ENCODE data around the gene TMEM132D. TPM values are rescaled to one million over a fixed set of nuclear protein-coding genes. Genes with fewer than 3 reads are reported as not detected.

TMEM132D gene
- polyA plus RNA-seq, 1 donor, result 1.6 TPM

GRCh38 chr12:129179941-129180553 lies 723.8 kb downstream of the TMEM132D start:
- no peak for DNase-seq

DNA sequence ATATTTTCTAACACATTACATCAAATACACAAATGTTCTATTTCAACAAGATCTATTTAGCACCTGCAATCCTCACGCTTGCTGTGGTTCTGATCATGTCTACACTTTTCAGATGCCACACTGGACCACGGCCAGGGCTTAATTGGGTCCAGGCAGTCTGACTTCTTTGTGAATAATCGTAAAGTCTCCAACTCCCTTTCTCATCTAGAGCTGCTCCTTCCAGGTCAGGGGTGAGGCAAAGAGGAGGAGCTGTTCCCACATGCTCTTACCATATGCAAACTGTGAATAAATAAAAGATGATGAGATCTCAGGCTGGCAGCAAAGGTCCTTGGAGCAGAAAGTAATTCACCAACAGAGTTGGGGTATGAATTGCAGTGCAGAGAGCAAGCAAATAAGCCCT lies 733.9 kb downstream of the TMEM132D start:
- DNase-seq, result no peak

GRCh38 chr12:129163861-129164260 lies 740.0 kb downstream of the TMEM132D start:
- DNase-seq, result no peak

GRCh38 chr12:129163461-129163860 lies 740.4 kb downstream of the TMEM132D start:
- DNase-seq, result no peak

DNA sequence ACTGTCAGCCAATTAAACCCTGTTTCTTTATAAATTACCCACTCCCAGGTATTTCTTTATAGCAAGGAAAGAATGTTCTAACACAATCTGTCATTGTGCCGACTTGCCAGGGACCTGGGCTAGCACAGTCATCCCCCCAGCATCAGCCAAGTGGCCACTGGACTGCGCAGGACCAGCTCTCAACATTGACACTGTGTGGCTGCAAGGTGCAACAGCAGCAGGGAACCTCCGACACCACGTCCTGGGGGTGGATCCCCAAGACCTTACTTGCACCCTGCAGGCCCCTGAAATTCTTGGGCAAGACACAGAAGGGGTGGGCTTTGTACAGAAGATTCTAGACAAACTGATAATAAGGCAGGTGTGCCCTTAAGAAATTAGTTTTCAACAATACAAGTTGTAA lies 741.0 kb downstream of the TMEM132D start:
- DNase-seq, result no peak

- DNase-seq, result no peak
Observed at GRCh38 chr12:129161511-129161910, 742.3 kb downstream of the TMEM132D start.

DNA sequence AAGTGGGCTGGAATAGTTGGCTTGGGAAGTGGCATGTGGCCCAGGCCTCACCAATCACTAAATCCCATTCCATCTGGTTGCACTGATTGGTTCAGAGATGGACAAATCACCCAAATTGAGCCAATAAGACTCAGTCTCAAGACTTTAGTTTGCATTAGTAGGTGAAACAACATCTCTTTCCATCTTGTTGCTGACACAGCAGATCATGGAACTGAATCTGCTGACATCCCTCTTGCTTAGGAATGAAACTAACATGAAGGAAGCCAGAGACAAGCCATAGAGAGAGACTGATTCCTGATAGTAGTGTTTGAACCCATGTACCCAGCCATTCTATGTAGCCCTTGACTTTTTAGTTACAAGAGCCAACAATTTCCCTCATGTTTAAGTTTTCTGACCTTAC lies 743.5 kb downstream of the TMEM132D start:
- no peak for DNase-seq

GRCh38 chr12:129152351-129153104 lies 751.3 kb downstream of the TMEM132D start:
- no peak for DNase-seq

DNA sequence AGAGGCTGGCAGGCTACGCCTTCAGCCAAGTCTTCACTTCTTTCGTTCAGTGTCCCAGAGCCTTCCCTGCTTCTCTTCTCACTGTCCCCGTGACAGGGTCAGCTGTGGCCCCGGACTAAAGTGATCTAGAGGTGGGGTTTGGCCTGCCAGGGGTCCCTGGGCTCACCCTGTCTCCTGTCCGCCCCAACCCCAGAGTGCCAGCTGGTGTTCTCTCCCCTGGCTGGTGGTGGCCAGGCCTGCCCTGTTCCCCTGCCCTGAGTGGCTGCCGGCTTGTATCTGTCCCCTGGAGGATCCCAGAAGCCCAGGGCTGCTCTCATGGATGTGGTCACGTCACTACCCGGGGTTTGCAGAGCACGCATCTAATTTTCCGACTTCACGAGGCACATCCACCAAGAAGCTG lies 753.1 kb downstream of the TMEM132D start:
- DNase-seq, result no peak

GRCh38 chr12:129145381-129145780 lies 758.4 kb downstream of the TMEM132D start:
- no peak for DNase-seq

DNA sequence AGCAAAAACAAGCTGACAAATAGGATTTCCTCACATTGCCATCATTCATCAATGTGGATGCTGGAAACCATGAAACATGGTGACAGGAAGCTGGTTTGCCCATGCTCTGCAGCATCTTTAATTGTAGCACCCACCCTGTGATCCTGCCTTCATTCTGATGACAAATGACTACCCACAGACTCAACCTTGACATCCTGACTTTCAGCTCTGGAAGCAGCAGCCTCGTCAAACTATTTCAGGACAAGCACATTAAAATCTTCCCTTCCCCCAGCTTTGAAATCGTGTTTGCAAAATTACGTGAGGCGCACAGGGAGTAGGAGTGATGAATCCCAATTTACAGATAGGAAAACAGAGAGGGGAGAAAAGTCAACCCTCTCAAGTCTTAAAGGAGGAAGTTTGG lies 765.0 kb downstream of the TMEM132D start:
- DNase-seq, result no peak

DNA sequence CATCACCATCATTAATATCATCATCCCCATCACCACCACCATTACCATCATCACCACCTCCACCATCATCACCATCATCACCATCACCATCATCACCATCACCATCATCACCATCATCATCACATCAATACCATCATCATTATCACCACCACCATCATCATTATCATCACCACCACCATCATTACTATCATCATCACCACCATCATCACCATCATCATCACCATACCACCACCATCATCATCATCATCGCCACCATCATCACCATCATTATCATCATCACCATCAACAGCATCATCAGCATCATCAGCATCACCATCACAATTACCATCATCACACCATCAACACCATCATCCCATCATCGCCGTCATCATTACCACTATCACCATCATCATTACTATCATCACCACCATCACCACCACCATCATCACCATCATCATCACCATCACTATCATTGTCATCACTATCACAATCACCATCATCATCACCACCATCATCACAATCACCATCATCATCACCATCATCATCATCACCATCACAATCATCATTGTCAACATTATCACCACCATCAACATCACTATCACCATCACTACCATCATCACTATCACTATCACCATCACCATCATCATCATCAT lies 767.0 kb downstream of the TMEM132D start:
- no peak for DNase-seq

- no peak for DNase-seq
Observed at GRCh38 chr12:129127771-129128170, 776.1 kb downstream of the TMEM132D start.

DNA sequence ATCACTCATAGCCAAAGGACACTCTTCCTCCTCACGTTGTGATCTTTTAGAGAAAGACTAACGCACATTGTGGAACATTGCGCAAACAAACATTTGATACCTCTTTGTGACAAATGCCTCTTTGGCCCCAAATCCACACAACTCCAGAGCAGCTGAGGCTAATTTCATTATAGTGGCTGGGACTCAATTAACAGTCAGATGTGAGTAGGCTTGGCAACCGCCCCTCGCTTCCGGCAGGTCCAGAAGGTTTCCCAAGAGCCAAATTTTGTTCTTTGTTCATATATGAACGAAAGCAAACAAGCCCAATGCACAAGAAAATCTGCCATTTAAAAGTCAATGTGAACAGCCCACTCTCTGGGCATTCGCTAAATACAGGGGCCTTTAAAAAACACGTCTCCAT lies 776.6 kb downstream of the TMEM132D start:
- no peak for DNase-seq

DNA sequence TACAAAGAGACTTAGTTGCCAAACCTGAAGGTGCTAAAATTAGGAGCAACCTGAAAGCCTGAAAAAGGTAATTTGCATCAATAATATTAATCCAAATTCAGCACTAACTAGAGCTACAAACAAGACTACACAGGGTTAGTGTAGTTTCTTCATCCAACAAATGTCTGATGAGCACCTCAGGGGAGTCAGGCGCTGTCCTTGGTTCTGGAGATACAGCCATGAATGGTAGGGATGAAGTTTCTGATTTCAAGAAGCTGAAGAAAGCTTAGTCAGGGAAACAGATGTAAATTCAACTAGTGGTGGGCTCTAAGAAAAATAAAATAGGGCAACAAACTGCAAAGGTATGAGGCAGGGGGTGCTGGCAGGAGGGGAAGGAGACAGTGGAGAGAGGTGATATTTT lies 784.3 kb downstream of the TMEM132D start:
- DNase-seq, result peak; percentile 38

DNA sequence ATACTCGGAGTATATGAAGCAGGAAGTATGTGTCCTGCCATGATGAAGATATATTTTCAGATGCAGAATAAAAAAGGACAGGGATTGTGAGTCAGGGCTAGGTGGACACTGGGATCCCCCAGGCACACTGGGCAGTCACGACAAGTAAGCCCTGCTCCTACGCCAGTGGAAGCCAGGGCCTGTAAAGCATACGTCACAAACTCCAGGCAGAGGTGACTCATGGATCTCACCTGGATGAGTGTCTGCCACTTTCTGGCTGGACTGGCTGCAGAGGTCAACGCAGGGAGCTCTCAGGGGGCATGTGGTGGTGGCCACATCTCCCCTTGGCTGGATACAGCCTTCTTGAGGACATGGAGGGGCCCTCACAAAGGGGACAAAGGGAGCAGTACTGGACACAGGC lies 788.3 kb downstream of the TMEM132D start:
- DNase-seq, result no peak

- DNase-seq, result no peak
Observed at GRCh38 chr12:129110575-129110974, 793.2 kb downstream of the TMEM132D start.

DNA sequence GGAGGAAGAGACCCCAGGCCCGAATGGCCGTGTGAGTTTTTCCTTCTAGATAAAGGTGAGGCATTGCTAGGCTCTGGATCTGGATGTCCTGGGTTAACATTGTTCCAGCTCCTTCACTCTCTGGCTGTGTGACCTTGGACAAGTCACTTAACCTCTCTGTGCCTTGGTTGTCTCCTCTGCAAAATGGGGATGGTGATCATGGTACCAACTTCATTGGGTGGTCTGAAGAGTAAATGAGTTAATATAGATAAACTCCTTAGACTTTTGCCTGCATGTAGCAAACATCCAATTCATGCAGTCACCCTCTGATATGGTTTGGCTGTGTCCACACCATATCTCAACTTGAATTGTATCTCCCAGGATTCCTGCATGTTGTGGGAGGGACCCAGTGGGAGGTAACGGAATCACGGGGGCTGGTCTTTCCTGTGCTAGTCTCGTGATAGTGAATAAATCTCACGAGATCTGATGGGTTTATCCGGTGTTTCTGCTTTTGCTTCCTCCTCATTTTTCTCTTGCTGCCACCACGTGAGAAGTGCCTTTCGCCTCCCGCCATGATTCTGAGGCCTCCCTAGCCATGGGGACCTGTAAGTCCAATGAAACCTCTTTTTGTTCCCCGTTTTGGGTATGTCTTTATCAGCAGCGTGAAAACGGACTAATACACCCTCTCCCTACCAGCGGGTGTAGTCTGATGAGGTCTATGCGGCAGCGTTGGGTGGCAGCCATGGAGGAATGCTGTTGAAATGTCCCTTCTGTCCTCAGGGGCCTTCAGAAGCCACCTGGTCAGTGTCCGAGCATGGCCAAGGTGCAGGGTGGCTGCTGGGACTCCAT lies 794.4 kb downstream of the TMEM132D start:
- no peak for DNase-seq

- no peak for DNase-seq
Observed at GRCh38 chr12:129106772-129107171, 797.1 kb downstream of the TMEM132D start.

DNA sequence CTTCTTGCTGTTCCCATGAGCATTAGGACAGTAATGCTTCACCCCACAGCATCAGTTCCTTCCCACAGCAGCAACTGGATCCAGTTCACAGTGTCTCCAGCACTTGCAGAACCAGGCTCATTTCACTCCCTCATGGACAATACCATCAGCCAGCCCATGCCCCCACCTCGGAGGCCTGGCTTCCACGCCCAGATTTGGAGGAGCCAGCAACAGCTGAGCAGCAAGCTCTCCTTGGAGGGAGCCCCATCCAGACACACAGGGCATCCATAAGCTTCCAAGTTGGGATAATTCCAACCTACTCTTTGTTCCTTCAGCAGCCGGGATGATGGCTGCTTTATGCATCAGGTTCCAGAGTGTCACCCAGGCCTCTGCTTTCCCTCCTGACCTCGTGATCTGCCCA lies 800.6 kb downstream of the TMEM132D start:
- DNase-seq, result no peak

- DNase-seq, result no peak
Observed at GRCh38 chr12:129102233-129102632, 801.6 kb downstream of the TMEM132D start.

DNA sequence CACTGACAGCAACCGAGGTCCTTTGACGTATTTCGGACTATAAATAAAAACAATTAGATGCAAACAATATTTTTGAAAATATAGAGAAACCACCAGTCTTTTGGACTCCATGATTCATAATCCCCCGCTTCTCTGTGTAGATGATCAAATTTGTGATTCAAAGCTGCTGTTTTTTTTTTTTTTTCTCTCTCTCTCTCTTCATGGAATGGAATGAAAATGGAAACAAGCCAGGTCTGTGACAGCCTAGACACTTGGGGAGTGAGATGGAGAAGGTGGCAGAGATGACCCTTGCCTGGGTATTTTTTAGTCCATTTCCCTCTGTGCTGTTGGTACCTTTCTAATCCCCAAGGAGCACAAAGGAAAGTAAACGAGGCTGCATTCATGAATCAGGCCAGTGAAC lies 802.0 kb downstream of the TMEM132D start:
- DNase-seq, result no peak

DNA sequence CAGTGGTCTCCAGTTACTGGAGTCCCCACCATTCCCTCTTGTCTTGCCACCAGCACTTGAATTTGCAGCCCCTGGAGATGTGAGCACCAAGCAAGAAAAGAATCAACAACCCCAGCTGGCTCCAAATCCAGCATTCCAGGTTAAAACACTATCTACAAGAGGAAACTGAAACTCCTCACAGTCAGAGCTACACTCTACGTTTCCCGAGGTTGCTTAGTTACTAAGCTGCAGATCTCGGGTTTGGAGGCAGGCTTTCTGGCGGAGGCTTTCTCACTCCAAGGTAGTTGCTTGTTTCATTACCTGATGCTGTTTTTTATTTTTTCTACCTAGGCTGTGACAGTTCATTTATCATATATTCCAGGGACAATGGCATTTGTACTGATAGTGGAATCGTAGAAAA lies 802.4 kb downstream of the TMEM132D start:
- no peak for DNase-seq
